HG03196 (cell line): ENCODE measurements around the gene BARX1.
"Not testable (repeated sequence)": the region's sequence is repeated elsewhere in the genome, so short reads cannot be mapped to it uniquely, and the experiment has no call there.

Experiments used
- ATAC-seq: cut with Tn5 transposase; IDR thresholded peaks from one replicate; pipeline ENCODE4 v1.9.1; 2021; ENCODE audit not compliant: unreplicated experiment

Gene BARX1

GRCh38 chr9:93955111-93955980 is at the start of gene BARX1:
TSS of gene BARX1 (minus strand) at chr9:93955355. CDS start at chr9:93955146, 209 bp downstream.
- ATAC-seq = no peak

- no peak for ATAC-seq
Observed at GRCh38 chr9:94002316-94003140, 47.4 kb upstream of the BARX1 start.

- no peak for ATAC-seq
Observed at GRCh38 chr9:93996863-93997262, 41.7 kb upstream of the BARX1 start.

GRCh38 chr9:93996367-93996766 is 41.2 kb upstream of the BARX1 start:
- ATAC-seq = no peak

- no peak for ATAC-seq
Observed at GRCh38 chr9:93994545-93994944, 39.4 kb upstream of the BARX1 start.

- ATAC-seq = no peak
Observed at GRCh38 chr9:93994132-93994531, 39.0 kb upstream of the BARX1 start.

GRCh38 chr9:93992830-93993229 is 37.7 kb upstream of the BARX1 start:
- ATAC-seq = no peak

- ATAC-seq = no peak
Observed at GRCh38 chr9:93990448-93990847, 35.3 kb upstream of the BARX1 start.

GRCh38 chr9:93988056-93988455 is 32.9 kb upstream of the BARX1 start:
- ATAC-seq = no peak

- no peak for ATAC-seq
Observed at GRCh38 chr9:93984860-93985259, 29.7 kb upstream of the BARX1 start.

- no peak for ATAC-seq
Observed at GRCh38 chr9:93983875-93984274, 28.7 kb upstream of the BARX1 start.

GRCh38 chr9:93979721-93980120 is 24.6 kb upstream of the BARX1 start:
- no peak for ATAC-seq

GRCh38 chr9:93978551-93978950 is 23.4 kb upstream of the BARX1 start:
- ATAC-seq = no peak

- ATAC-seq = no peak
Observed at GRCh38 chr9:93976973-93977372, 21.8 kb upstream of the BARX1 start.

GRCh38 chr9:93976081-93976480 is 20.9 kb upstream of the BARX1 start:
- ATAC-seq = no peak

- no peak for ATAC-seq
Observed at GRCh38 chr9:93975262-93975661, 20.1 kb upstream of the BARX1 start.

GRCh38 chr9:93974151-93974550 is 19.0 kb upstream of the BARX1 start:
- no peak for ATAC-seq

GRCh38 chr9:93972655-93973054 is 17.5 kb upstream of the BARX1 start:
- ATAC-seq = not testable (repeated sequence)

- no peak for ATAC-seq
Observed at GRCh38 chr9:93969328-93969661, 14.1 kb upstream of the BARX1 start.

- no peak for ATAC-seq
Observed at GRCh38 chr9:93968451-93969327, 13.5 kb upstream of the BARX1 start.
